ENCODE data around the gene TBX4.

DNA sequence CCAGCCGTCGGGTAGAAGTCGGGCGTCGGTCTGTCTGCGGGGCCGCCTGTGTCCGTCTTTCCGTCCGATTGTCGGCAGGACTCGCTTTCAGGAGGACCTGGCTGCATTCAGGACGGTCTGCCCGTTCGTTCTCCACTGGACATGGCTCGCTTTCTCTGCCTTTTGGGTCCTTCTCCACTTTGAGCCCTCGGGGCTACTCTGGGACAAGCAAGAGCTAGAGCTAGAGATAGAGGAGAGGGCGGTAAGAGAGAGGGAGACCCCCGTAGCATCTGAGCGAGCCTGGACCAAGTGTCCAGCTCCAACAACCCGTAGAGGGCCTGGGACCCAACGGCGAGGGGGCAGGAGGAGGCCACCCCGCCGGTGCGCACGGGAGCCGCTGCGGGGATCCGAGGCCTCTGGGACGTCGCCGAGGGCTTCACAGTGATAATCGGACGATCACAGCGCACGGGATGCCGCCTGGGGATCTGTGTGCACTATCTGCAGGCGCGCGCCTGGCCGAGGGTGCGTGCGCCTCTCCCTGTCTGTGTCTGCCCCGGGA, 4.5 kb downstream of the TBX4 start:
- TF ChIP-seq CTCF (IDR thresholded peaks at IDR 0.05 in 4 of 5, conservative IDR thresholded peaks at IDR 0.05 in 1 of 5) (no peak), POLR2A (IDR thresholded peaks at IDR 0.05) (no peak)

Data from gastrocnemius medialis (tissue), 4 donors.